Vagina (tissue), 2 donors: Measurements from ENCODE around the gene RNASE8.

Experiments used
- CTCF ChIP-seq, 3 experiments: fragments of 450-650 bp in 2 of 3; fragments of 200-600 bp in 1 of 3; sonication (generic) in 1 of 3; IDR thresholded peaks; one replicate each; pipeline ENCODE4 v1.5.1; 2017 to 2019; ENCODE audit warnings: antibody characterized with exemption in 3 of 3, mild to moderate bottlenecking in 2 of 3, moderate library complexity in 2 of 3
- POLR2A ChIP-seq, 2 donors: fragments of 450-650 bp; IDR thresholded peaks; one replicate each; pipeline ENCODE4 v1.6.1; 2017; ENCODE audit warnings: antibody characterized with exemption in 2 of 2, mild to moderate bottlenecking in 2 of 2, moderate library complexity in 2 of 2
- POLR2AphosphoS5 ChIP-seq, 2 donors: sonication (generic); formaldehyde crosslinking; IDR thresholded peaks; one replicate each; pipeline ENCODE4 v1.9.0; 2017; ENCODE audit warnings: antibody characterized with exemption in 2 of 2, mild to moderate bottlenecking in 2 of 2, low read depth in 1 of 2; ENCODE audit not compliant: insufficient read depth in 1 of 2

DNA sequence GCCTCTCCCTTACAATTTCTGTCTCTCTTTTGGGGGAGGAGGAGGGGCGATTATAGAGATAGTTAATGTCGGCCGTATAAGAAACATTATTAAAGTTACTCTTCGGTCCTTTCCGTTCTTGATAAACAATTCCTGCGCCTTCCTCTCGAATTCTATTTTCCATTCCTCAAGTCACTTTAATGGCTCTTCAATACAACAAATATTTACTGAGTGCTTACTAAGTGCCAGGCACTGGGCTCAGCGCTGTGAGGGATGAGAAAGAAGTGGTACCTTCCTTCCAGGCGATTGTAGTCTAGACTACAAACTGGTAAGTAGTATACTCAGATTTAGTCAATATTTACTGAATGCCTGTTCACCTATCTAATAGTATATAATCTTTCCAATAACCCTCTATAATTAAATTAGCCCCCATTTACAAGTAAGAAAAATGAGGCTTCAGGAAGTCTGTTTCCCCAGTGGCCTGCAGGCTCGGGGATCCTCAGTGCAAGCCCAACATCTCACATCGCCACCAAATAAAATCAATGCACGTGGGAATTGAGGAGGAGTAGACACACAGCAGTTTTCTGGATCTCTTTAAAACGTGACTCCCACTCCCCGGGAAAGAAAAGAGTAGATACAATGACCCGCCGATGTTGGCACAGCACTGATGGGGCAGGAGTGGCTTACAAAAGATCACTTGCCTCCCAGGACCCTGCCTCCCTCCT lies 41.4 kb downstream of the RNASE8 start:
- TF ChIP-seq CTCF (IDR thresholded peaks at IDR 0.05) (no peak), POLR2A (IDR thresholded peaks at IDR 0.05) (no peak), POLR2AphosphoS5 (IDR thresholded peaks at IDR 0.05; ENCODE audit: insufficient read depth in 1 of 2, low read depth in 1 of 2) (no peak)
